ENCODE data around the gene AGBL4.
"Not testable (repeated sequence)": the region's sequence is repeated elsewhere in the genome, so short reads cannot be mapped to it uniquely, and the experiment has no call there.

The AGBL4 gene

DNA sequence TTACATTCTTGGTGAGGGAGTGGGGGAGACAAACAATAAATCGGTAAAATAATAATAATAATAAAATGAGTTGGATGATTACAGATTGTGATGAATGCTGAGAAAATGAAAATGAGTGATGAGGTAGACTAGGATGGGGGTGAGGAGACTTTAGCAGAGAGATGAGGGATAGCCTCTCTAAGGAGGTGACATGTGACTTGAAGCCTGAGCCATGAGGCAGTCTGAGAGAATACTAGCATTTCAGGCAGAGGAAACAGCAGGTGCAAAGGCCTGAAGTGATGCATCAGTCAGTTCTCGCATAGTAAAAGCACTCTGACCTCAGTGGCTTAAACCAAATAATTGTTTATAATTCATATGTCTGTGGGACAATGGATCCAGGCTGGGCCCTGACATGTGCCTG lies 181.2 kb downstream of the AGBL4 start:
- TF ChIP-seq CTCF (IDR thresholded peaks at IDR 0.05; ENCODE audit: insufficient read depth, missing control alignments) = no peak
- no peak for FAIRE-seq
- DNase-seq (ENCODE audit: insufficient read length, low spot score) = no peak

GRCh38 chr1:49841767-49842166 lies 182.0 kb downstream of the AGBL4 start:
- no peak for TF ChIP-seq CTCF (IDR thresholded peaks at IDR 0.05; ENCODE audit: insufficient read depth, missing control alignments)
- FAIRE-seq (no peak), DNase-seq (ENCODE audit: insufficient read length, low spot score) (no peak)

DNA sequence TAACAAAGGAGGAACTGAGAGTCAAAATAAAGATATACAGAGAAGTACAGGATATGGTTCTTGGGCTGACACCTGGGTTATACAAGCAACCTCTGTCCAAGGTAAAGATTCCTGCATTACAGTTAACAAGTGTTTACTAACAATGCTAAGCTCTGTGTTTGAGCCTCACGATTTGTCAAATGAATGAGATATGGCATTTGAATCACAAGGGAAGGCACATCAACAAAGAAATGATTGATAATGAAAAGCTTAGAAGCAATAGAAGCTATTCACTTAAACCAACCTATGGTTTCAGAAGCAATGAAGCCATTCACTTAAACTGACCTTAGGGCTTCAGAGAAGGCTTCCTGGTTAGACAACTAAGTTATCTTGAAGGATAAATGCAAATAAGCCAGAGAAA lies 199.5 kb downstream of the AGBL4 start:
- no peak for TF ChIP-seq CTCF (IDR thresholded peaks at IDR 0.05; ENCODE audit: insufficient read depth, missing control alignments)
- FAIRE-seq (no peak), DNase-seq (ENCODE audit: insufficient read length, low spot score) (no peak)

DNA sequence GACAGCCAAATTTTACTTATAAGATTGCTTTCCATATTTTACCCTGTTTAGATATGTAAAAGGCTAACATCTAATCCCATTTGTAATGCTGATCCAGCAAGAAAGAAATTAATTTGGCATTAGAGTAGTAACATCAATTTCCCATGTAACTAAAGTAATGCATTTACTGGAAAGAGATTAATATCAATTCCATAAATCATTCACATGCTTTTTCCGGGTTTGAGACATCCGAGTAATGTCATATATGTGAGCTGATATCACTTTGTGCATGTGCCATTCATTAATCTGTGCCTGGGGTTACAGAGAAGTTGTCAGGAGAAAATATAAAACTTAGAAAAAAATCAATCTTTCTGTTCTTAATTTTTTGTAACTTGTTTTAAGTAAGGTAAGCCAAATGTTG lies 206.1 kb downstream of the AGBL4 start:
- FAIRE-seq (no peak), DNase-seq (ENCODE audit: insufficient read length, low spot score) (no peak)
- TF ChIP-seq CTCF (IDR thresholded peaks at IDR 0.05; ENCODE audit: insufficient read depth, missing control alignments) = no peak

GRCh38 chr1:49787013-49787412 lies 236.7 kb downstream of the AGBL4 start:
- not testable (repeated sequence) for DNase-seq (ENCODE audit: insufficient read length, low spot score); FAIRE-seq

DNA sequence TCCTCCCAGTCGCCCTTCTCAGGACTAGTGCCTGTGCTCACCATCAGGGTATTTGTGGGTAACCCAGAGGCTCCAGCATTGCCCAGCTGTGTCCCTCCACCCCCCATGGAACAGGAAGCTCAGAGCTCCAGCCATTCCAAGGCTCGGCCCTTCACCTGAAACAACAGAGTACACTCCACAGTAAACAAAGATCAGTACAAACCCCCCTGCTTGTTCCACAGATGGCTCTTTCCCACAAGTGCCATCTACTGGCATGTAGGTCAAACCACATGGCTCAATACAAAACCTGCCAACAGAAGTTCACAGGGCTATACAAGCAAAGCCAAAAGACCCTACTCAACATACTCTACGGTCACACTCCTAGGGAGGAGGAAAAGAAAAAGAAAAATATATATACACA lies 258.7 kb downstream of the AGBL4 start:
- FAIRE-seq (no peak), DNase-seq (ENCODE audit: insufficient read length, low spot score) (no peak)
- no peak for TF ChIP-seq CTCF (IDR thresholded peaks at IDR 0.05; ENCODE audit: insufficient read depth, missing control alignments)

DNA sequence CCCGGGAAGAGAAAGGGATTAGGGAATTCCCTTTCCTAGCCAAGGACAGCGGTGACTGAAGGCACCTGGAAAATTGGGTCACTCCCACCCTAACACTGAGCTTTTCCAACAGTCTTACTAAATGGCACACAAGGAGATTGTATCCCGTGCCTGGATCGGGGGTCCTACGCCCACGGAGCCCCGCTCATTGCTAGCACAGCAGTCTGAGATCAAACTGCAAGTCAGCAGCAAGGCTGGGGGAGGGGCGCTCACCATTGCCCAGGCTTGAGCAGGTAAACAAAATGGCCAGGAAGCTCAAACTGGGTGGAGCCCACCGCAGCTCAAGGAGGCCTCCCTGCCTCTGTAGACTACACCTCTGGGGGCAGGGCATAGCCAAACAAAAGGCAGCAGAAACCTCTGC lies 285.6 kb downstream of the AGBL4 start:
- DNase-seq (ENCODE audit: insufficient read length, low spot score) = not testable (repeated sequence)

GRCh38 chr1:49728377-49728776 lies 295.4 kb downstream of the AGBL4 start:
- DNase-seq (ENCODE audit: insufficient read length, low spot score) = no peak
- no peak for FAIRE-seq
- TF ChIP-seq CTCF (IDR thresholded peaks at IDR 0.05; ENCODE audit: insufficient read depth, missing control alignments) = no peak

More for the DNA sequence above, 285.6 kb downstream of the AGBL4 start:
- FAIRE-seq = not testable (repeated sequence)

Measured in D721Med (cell line).